ENCODE measurements around the gene PRTFDC1. TPM values are rescaled to one million over a fixed set of nuclear protein-coding genes. Genes with fewer than 3 reads are reported as not detected.

The PRTFDC1 gene
- total and polyA plus RNA-seq, 2 of the 8 experiments (the other 6 are each of a cell fraction or from before 2014, with no cell fraction given), result 5.9 to 6.6 TPM

DNA sequence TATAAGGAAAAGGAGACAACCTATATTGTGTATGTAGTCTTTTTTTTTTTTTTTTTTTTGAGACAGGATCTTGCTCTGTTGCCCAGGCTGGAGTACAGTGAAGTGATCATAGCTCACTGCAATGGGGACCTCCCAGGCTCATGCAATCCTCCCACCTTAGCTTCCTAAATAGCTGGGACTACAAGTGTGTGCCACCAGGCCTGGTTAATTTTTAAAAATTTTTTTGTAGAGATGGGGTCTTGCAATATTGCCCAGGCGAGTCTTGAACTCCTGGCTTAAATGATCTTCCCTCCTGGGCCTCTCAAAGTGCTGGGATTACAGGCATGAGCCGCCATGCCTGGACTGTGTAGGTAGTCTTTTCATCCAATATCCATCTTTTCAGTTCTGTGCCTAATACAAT lies 150.0 kb downstream of the PRTFDC1 start (continued):
- TF ChIP-seq ZNF274 (IDR thresholded peaks at IDR 0.05; ENCODE audit: borderline replicate concordance, extremely low read depth, low read length), result no peak
- no peak for TF ChIP-seq RBBP5 (IDR thresholded peaks at IDR 0.05; ENCODE audit: borderline replicate concordance, low read depth, low read length)
- TF ChIP-seq, protein P1, sequence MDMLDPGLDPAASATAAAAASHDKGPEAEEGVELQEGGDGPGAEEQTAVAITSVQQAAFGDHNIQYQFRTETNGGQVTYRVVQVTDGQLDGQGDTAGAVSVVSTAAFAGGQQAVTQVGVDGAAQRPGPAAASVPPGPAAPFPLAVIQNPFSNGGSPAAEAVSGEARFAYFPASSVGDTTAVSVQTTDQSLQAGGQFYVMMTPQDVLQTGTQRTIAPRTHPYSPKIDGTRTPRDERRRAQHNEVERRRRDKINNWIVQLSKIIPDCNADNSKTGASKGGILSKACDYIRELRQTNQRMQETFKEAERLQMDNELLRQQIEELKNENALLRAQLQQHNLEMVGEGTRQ (IDR thresholded peaks at IDR 0.05; ENCODE audit: low read length), result no peak

All from H1 (cell line).